Coronary artery (tissue), 2 donors: ENCODE data around the gene ABLIM3.

Experiments used
- DNase-seq: peaks from one replicate; pipeline ENCODE4 v3.0.0-alpha.2; 2017; ENCODE audit warnings: low spot score
- H3K27ac ChIP-seq, 2 donors: fragments of 200-600 bp; sonication (generic); one replicate each; pipeline ENCODE4 v1.5.1; 2016 to 2019
- H3K4me3 ChIP-seq: fragments of 200-600 bp; sonication (generic); 2 replicates; pipeline ENCODE4 v1.5.1; 2016; ENCODE audit warnings: mild to moderate bottlenecking, moderate library complexity
- TF ChIP-seq, protein P1 (sequence below): fragments of 200-600 bp; sonication (generic); IDR thresholded peaks from one replicate; pipeline ENCODE4 v1.5.1; 2019; ENCODE audit warnings: antibody characterized with exemption

The ABLIM3 gene

DNA sequence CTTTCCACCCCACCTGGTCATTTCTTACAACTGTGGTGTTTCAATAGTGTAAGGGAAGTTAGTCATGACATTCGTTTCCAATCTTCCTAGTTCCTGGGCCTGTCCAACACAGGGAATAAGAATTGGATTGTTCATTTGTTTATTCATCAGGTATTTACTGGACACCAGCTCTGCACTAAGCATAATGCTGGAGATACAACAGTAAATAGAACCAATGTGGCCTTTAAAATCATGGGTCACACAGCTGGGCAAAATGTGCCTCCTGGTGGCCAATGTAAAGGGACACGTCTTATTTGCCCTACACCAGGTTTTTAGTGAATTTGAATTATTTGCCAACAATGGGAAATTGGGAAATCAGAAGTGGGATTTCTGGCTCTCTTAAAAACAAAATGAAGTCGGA is 10.4 kb downstream of the ABLIM3 start:
- TF ChIP-seq, protein P1, sequence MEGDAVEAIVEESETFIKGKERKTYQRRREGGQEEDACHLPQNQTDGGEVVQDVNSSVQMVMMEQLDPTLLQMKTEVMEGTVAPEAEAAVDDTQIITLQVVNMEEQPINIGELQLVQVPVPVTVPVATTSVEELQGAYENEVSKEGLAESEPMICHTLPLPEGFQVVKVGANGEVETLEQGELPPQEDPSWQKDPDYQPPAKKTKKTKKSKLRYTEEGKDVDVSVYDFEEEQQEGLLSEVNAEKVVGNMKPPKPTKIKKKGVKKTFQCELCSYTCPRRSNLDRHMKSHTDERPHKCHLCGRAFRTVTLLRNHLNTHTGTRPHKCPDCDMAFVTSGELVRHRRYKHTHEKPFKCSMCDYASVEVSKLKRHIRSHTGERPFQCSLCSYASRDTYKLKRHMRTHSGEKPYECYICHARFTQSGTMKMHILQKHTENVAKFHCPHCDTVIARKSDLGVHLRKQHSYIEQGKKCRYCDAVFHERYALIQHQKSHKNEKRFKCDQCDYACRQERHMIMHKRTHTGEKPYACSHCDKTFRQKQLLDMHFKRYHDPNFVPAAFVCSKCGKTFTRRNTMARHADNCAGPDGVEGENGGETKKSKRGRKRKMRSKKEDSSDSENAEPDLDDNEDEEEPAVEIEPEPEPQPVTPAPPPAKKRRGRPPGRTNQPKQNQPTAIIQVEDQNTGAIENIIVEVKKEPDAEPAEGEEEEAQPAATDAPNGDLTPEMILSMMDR: no peak
- DNase-seq: no peak
- Histone ChIP-seq H3K27ac (peak overlapping the region; percentile 1 to 20), H3K4me3 (no peak overlapping the region)

DNA sequence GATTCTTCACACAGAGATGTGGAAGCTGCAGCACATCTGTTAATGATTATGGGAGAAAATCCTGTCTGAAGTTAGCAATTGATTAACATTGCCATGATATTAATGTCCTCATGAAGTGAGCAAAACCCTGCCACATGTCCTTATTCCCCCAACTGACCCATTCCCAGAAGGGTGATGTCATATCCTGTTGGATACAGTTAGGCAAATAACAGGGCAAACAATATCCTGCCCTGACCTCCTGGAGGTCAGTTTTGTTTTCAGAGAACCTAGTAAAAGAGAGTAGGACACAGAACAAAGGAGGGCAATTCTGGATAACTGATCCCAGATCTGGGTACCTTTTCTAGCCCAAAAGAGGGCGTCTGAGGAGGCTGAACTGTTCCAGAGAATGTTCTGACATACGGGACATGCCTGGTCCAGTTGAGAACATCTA is 11.0 kb downstream of the ABLIM3 start:
- no peak for DNase-seq
- no peak overlapping the region for H3K4me3 ChIP-seq
- H3K27ac ChIP-seq: peak overlapping the region in 1 of 2 donors; percentile 20
- TF ChIP-seq, protein P1: no peak

DNA sequence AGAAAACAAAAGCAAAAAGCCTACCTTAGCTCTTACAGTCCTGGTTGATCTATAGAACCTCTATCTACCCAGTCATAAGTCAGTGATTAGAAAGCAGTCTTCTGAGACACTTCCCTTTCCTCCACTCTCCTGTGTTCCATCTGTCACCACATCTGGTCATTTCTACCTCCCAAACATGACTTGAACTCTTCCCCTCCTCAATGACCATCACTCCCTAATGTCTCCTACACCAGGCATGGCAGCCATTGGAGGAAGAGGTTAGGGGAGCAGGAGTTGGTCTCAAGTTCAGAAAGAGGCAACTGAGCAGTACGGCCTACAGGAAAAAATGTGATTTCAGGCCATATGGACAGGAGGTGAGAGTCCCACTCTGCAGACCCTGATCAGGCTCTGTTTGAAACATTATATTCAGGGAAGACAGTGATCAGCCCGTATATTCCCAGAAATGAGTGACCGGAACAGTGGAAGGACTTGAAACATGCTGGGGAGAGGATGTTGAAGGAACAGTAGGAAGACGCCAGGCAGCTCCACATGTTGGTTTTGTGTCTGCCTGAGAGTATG is 12.0 kb downstream of the ABLIM3 start:
- Histone ChIP-seq H3K27ac (peak overlapping the region; percentile 50 to 65), H3K4me3 (no peak overlapping the region)
- no peak for DNase-seq
- TF ChIP-seq, protein P1: no peak

DNA sequence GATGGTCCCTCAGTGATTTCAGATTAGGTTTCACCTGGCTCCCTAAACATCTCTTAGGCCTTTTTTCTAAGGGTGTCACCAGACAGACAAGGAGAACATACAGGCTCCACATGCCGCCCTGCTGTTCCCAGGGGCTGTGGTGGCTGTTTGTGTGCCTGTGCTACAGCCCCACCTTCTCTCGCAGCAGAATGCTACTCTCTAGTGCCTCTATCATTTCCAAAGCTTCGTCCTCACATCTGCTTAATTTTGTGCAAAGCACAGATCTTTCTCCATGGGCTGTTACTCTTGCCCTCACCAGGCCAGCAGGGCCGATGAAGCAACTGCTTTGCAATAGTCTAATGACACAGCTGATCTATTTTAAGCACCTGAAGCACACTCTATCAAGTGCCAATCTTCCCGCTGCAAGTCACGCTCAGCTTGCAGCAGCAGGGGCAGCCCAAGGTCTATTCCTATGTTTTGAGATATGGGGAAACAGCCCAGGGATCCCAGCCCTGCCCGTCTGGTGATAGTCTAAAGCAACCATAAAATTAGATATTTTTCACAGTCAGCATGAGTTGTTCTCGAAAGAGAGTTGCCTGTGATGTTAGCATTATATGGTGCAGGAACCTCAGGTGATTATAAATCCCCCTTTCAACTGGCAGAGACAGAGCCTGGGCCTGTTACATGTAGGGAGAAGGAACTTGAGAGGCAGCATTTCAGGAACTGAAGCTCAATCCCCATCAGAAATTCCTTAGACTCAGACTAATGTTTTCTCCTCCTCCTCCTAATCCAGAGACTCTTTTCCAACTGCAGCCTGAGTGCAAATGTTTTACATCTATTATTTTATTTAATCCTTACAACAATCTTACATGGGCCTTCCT is 12.7 kb downstream of the ABLIM3 start:
- no peak for DNase-seq
- TF ChIP-seq, protein P1: no peak
- Histone ChIP-seq H3K4me3 (no peak overlapping the region), H3K27ac (peak overlapping the region; percentile 50 to 65)

DNA sequence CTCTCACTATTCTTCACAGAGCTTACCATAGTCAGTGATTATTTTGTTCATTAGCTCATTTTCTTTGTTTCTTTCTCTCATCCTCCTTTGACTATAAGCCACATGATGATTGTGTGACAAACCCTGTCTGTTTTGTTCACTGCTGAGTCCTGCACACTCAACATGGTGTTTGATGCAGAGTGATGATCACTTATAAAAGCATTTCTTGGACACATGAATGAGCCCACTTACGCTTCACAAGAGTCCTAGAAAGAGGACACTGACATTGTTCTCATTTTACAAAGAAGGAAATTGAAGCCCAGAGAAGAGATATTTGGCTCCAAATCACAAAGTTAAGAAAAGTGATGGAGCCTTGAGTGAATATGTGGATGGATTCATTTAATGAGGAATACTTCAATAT is 13.4 kb downstream of the ABLIM3 start:
- Histone ChIP-seq H3K27ac (no peak overlapping the region), H3K4me3 (no peak overlapping the region)
- TF ChIP-seq, protein P1: no peak
- no peak for DNase-seq

DNA sequence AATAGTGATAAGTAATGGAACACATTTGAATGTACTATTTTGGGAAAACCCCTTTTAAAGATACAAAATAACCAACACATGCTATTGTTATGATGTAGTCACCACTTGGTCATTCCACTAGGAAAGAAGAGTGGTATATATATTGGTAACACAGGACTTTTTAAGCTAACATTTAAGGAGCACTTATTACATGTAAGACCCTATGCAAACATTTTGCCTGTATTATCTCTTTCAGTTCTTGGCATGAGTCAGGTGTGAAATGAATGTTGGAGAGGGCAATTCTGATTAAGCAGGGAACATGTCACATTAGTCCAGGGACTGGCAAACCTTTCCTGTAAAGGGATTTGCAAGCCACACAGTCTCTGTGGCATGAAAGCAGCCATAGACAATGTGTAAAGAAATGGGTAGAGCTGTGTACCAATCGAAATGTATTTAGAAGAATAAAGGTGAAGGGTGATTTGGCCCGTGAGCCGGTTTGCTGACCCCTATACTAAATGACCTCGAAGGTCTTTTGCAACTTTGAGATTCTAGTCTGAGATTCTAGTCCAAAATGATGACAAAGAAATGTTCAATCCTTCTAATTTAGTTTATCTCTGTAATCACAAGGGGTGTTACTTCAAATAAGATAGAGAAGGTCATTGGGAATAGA is 15.3 kb downstream of the ABLIM3 start:
- Histone ChIP-seq H3K4me3 (no peak overlapping the region), H3K27ac (no peak overlapping the region)
- no peak for DNase-seq
- TF ChIP-seq, protein P1: no peak
